OCI-LY3 (cell line): ENCODE data around the gene PARVA.

Experiments
- H2AFZ ChIP-seq: fragments of 200-600, 300-600 bp; shearing (Covaris generic); 2 replicates; pipeline ENCODE4 v1.6.0; 2014; ENCODE audit warnings: antibody characterized with exemption, low read depth, low read length
- H3K27ac ChIP-seq: fragments of 200-600, 300-600 bp; sonication (generic); 2 replicates; pipeline ENCODE4 v1.5.1; 2014; ENCODE audit warnings: mild to moderate bottlenecking, low read length, moderate library complexity, mixed read lengths
- H3K27me3 ChIP-seq: fragments of 200-600, 300-600 bp; sonication (generic); 2 replicates; pipeline ENCODE4 v1.6.1; 2014; ENCODE audit warnings: low read depth, low read length, mixed read lengths
- H3K36me3 ChIP-seq: fragments of 200-600, 300-600 bp; sonication (generic); replicated peaks from 2 replicates; pipeline ENCODE3; 2014; ENCODE audit warnings: low read depth, low read length, mixed read lengths
- H3K4me1 ChIP-seq: fragments of 300-600, 200-600 bp; sonication (generic); 2 replicates; pipeline ENCODE4 v1.6.1; 2014; ENCODE audit warnings: low read length, mixed read lengths
- H3K4me2 ChIP-seq: fragments of 200-600, 300-600 bp; sonication (generic); 2 replicates; pipeline ENCODE4 v1.6.1; 2014; ENCODE audit warnings: low read length, mixed read lengths
- H3K4me3 ChIP-seq: fragments of 300-600, 200-600 bp; sonication (generic); 2 replicates; pipeline ENCODE4 v1.5.1; 2014; ENCODE audit warnings: antibody characterized with exemption, mild to moderate bottlenecking, low read length, moderate library complexity
- H3K79me2 ChIP-seq: fragments of 300-600, 200-600 bp; shearing (Covaris generic); 2 replicates; pipeline ENCODE4 v1.6.1; 2014; ENCODE audit warnings: mild to moderate bottlenecking, low read length, mixed read lengths
- H3K9ac ChIP-seq: fragments of 300-600, 200-600 bp; shearing (Covaris generic); 2 replicates; pipeline ENCODE4 v1.6.0; 2014; ENCODE audit warnings: mild to moderate bottlenecking, low read length, moderate library complexity
- H3K9me3 ChIP-seq: fragments of 200-600, 300-600 bp; shearing (Covaris generic); 2 replicates; pipeline ENCODE4 v1.6.1; 2014; ENCODE audit warnings: low read length, mixed read lengths; ENCODE audit not compliant: insufficient read depth
- H4K20me1 ChIP-seq: fragments of 200-600, 300-600 bp; sonication (generic); 2 replicates; pipeline ENCODE4 v1.6.1; 2016; ENCODE audit warnings: low read length, mixed read lengths; ENCODE audit not compliant: insufficient read depth
- CTCF ChIP-seq: fragments of 200-600, 300-600 bp; sonication (generic); IDR thresholded peaks from 2 replicates; pipeline ENCODE4 v1.5.1; 2014; ENCODE audit warnings: antibody characterized with exemption, low read length, low read depth
- EZH2phosphoT487 ChIP-seq: fragments of 200-600 bp; shearing (Covaris generic); IDR thresholded peaks from 2 replicates; pipeline ENCODE4 v1.6.1; 2018; ENCODE audit warnings: antibody characterized with exemption, mixed run types, low read depth

Gene PARVA

GRCh38 chr11:12426176-12426575 lies 48.8 kb downstream of the PARVA start:
- Histone ChIP-seq H3K27me3 (no peaks in the 10 kb centered on the region), H3K4me3 (no peak overlapping the region), H3K9me3 (no peaks in the 10 kb centered on the region), H3K36me3 (no peaks in the 10 kb centered on the region), H3K4me1 (no peaks in the 10 kb centered on the region), H3K4me2 (no peak overlapping the region), H3K79me2 (no peaks in the 10 kb centered on the region), H3K27ac (no peak overlapping the region), H4K20me1 (no peaks in the 10 kb centered on the region), H2AFZ (no peak overlapping the region), H3K9ac (no peak overlapping the region)
- no peak for TF ChIP-seq EZH2phosphoT487

GRCh38 chr11:12429155-12429554 lies 51.8 kb downstream of the PARVA start:
- H3K36me3 ChIP-seq, result no peaks in the 10 kb centered on the region
- no peaks in the 10 kb centered on the region for H3K9me3 ChIP-seq
- no peak overlapping the region for H3K4me2 ChIP-seq
- TF ChIP-seq CTCF (no peak), EZH2phosphoT487 (no peak)
- no peaks in the 10 kb centered on the region for H4K20me1 ChIP-seq
- no peak overlapping the region for H2AFZ ChIP-seq
- H3K27me3 ChIP-seq, result no peaks in the 10 kb centered on the region
- no peaks in the 10 kb centered on the region for H3K4me1 ChIP-seq
- H3K4me3 ChIP-seq, result no peak overlapping the region
- H3K9ac ChIP-seq, result no peak overlapping the region
- H3K27ac ChIP-seq, result no peak overlapping the region
- no peaks in the 10 kb centered on the region for H3K79me2 ChIP-seq

- no peak overlapping the region for H3K27ac ChIP-seq
- H3K4me1 ChIP-seq, result no peaks in the 10 kb centered on the region
- no peaks in the 10 kb centered on the region for H3K27me3 ChIP-seq
- no peak for TF ChIP-seq CTCF
- no peak for TF ChIP-seq EZH2phosphoT487
- no peaks in the 10 kb centered on the region for H3K79me2 ChIP-seq
- H3K9ac ChIP-seq, result no peak overlapping the region
- no peak overlapping the region for H3K4me2 ChIP-seq
- H3K4me3 ChIP-seq, result no peak overlapping the region
- H2AFZ ChIP-seq, result no peak overlapping the region
- H4K20me1 ChIP-seq, result no peaks in the 10 kb centered on the region
- H3K9me3 ChIP-seq, result no peaks in the 10 kb centered on the region
- H3K36me3 ChIP-seq, result no peaks in the 10 kb centered on the region
These were observed 53.0 kb downstream of the PARVA start for GRCh38 chr11:12430351-12430750.

GRCh38 chr11:12430954-12431595 lies 53.7 kb downstream of the PARVA start:
- Histone ChIP-seq H4K20me1 (no peaks in the 10 kb centered on the region), H3K9ac (no peak overlapping the region), H2AFZ (no peak overlapping the region), H3K79me2 (no peaks in the 10 kb centered on the region), H3K9me3 (no peaks in the 10 kb centered on the region), H3K27ac (no peak overlapping the region), H3K4me1 (no peaks in the 10 kb centered on the region), H3K4me2 (no peak overlapping the region), H3K36me3 (no peaks in the 10 kb centered on the region), H3K4me3 (no peak overlapping the region), H3K27me3 (no peaks in the 10 kb centered on the region)
- TF ChIP-seq EZH2phosphoT487 (no peak), CTCF (no peak)
